B cell (primary cell): ENCODE measurements around the gene GUCD1. TPM values are rescaled to one million over a fixed set of nuclear protein-coding genes. Genes with fewer than 3 reads are reported as not detected.
"Not testable (repeated sequence)": the region's sequence is repeated elsewhere in the genome, so short reads cannot be mapped to it uniquely, and the experiment has no call there.

Source experiments
- ATAC-seq: fragments of 200-7000 bp; cut with Tn5 transposase; one replicate; pipeline ENCODE4 v1.10.0; 2021; ENCODE audit warnings: low read depth, mild to moderate bottlenecking, moderate number of reproducible peaks, moderate library complexity
- CTCF ChIA-PET: fragments of 350-600 bp; sonication (Branson Sonifier 250); formaldehyde crosslinking; loops from one replicate; lab custom pipeline; 2021; ENCODE audit warnings: antibody characterized with exemption, inconsistent platforms; lab: Charles Lee
- POLR2A ChIA-PET: fragments of 350-600 bp; sonication (Branson Sonifier 250); formaldehyde crosslinking; loops from one replicate; lab custom pipeline; 2021; ENCODE audit warnings: antibody characterized with exemption; lab: Charles Lee
- DNase-seq: peaks from one replicate; pipeline ENCODE4 v3.0.0; 2013
- H2AFZ ChIP-seq: 2 replicates; pipeline ENCODE4 v1.6.1; 2012; ENCODE audit warnings: mild to moderate bottlenecking, low read depth, low read length; ENCODE audit not compliant: insufficient read depth, poor library complexity, severe bottlenecking
- H3K27ac ChIP-seq, 2 donors: 1 replicate in 1 of 2; 2 replicates in 1 of 2; pipeline ENCODE4 v1.5.1; 2012 to 2013; ENCODE audit warnings: low read length in 2 of 2, mild to moderate bottlenecking in 2 of 2, moderate library complexity in 1 of 2
- H3K27me3 ChIP-seq, 4 experiments: fragments of 200-600 bp in 1 of 4; sonication (generic) in 1 of 4; replicated peaks in 1 of 4; 1 replicate in 2 of 4; 2 replicates in 2 of 4; pipeline versions ENCODE4 v1.6.1 to v1.7.0; 2013 to 2016; ENCODE audit warnings: low read length in 3 of 4, mild to moderate bottlenecking in 2 of 4, mixed read lengths in 1 of 4, moderate library complexity in 1 of 4; ENCODE audit not compliant: insufficient read depth in 4 of 4, control insufficient read depth in 3 of 4; ENCODE audit errors: control extremely low read depth in 1 of 4
- H3K36me3 ChIP-seq, 2 experiments: replicated peaks in 1 of 2; 1 replicate in 1 of 2; 2 replicates in 1 of 2; pipeline versions ENCODE4 v1.6.1 to v1.7.1; 2013; ENCODE audit warnings: low read length in 1 of 2; ENCODE audit not compliant: insufficient read depth in 2 of 2, control insufficient read depth in 1 of 2; ENCODE audit errors: control extremely low read depth in 1 of 2, extremely low read depth in 1 of 2
- H3K4me1 ChIP-seq, 2 donors: fragments of 200-600 bp in 1 of 2; sonication (generic) in 1 of 2; 1 replicate in 1 of 2; 2 replicates in 1 of 2; pipeline versions ENCODE4 v1.5.1 to v1.6.1; 2013 to 2017; ENCODE audit warnings: low read length in 2 of 2; ENCODE audit not compliant: control insufficient read depth in 2 of 2, insufficient read depth in 2 of 2
- H3K4me2 ChIP-seq: replicated peaks from 2 replicates; pipeline ENCODE3; 2012; ENCODE audit warnings: mild to moderate bottlenecking, low read depth, low read length; ENCODE audit not compliant: poor library complexity, severe bottlenecking
- H3K4me3 ChIP-seq, 5 experiments: fragments of 200-600 bp in 1 of 5; sonication (generic) in 1 of 5; 1 replicate in 3 of 5; 2 replicates in 2 of 5; pipeline versions ENCODE4 v1.5.1 to v1.7.0; 2011 to 2016; ENCODE audit warnings: low read length in 4 of 5, mild to moderate bottlenecking in 4 of 5, low read depth in 2 of 5, control low read depth in 1 of 5, moderate library complexity in 1 of 5; ENCODE audit not compliant: insufficient read depth in 1 of 5; ENCODE audit errors: control extremely low read depth in 1 of 5, extremely low read depth in 1 of 5
- H3K79me2 ChIP-seq: fragments of 200-600 bp; sonication (generic); one replicate; pipeline ENCODE4 v1.6.0; 2016; ENCODE audit warnings: low read length; ENCODE audit not compliant: control insufficient read depth, insufficient read depth
- H3K9ac ChIP-seq: fragments of 200-600 bp; sonication (generic); 2 replicates; pipeline ENCODE4 v1.6.1; 2017; ENCODE audit warnings: mild to moderate bottlenecking, low read length, moderate library complexity
- H3K9me3 ChIP-seq, 3 donors: one replicate each; pipeline versions ENCODE4 v1.6.1 to v1.7.1; 2013; ENCODE audit warnings: low read length in 2 of 3; ENCODE audit not compliant: control insufficient read depth in 2 of 3, insufficient read depth in 1 of 3; ENCODE audit errors: control extremely low read depth in 1 of 3
- H4K20me1 ChIP-seq: 2 replicates; pipeline ENCODE4 v1.6.0; 2012; ENCODE audit warnings: mild to moderate bottlenecking, low read length; ENCODE audit not compliant: insufficient read depth, control insufficient read depth, poor library complexity, severe bottlenecking
- H3K27ac Mint-ChIP-seq: one replicate; pipeline ENCODE4 v1.8.0; 2021; ENCODE audit warnings: mixed read lengths
- H3K27me3 Mint-ChIP-seq: one replicate; pipeline ENCODE4 v1.8.0; 2021; ENCODE audit warnings: mixed read lengths
- H3K4me1 Mint-ChIP-seq: one replicate; pipeline ENCODE4 v1.8.0; 2021; ENCODE audit warnings: mixed read lengths
- H3K4me3 Mint-ChIP-seq: one replicate; pipeline ENCODE4 v1.8.0; 2021; ENCODE audit warnings: mixed read lengths
- H3K9me3 Mint-ChIP-seq: one replicate; pipeline ENCODE4 v1.8.0; 2022; ENCODE audit warnings: mixed read lengths; ENCODE audit not compliant: insufficient read depth
- EZH2 ChIP-seq: IDR thresholded peaks from 2 replicates; pipeline ENCODE4 v1.6.1; 2012; ENCODE audit warnings: borderline replicate concordance, low read depth, mild to moderate bottlenecking, moderate library complexity, low read length; ENCODE audit not compliant: insufficient read depth, poor library complexity, severe bottlenecking
- WGBS: methylation state at CpG from one replicate; pipeline ENCODE4 v1.1.5; 2013; ENCODE audit warnings: missing lambda C conversion rate; ENCODE audit not compliant: insufficient coverage; 5-methylcytosine and 5-hydroxymethylcytosine counted together
- intact Hi-C: fragments of 100-400 bp; cut with micrococcal nuclease; formaldehyde crosslinking; loops from one replicate; pipeline ENCODE4 v1.10.0; 2022
- polyA minus RNA-seq: library from RNA; depleted of rRNA, polyadenylated mRNA; stranded (reverse); fragments of >200 nt; gene quantifications from 2 replicates; pipeline ENCODE4 v1.2.3, GENCODE V29; 2012
- polyA plus RNA-seq: library from polyadenylated mRNA; depleted of rRNA; stranded (reverse); fragments of >200 nt; gene quantifications from 2 replicates; pipeline ENCODE4 v1.2.3, GENCODE V29; 2012
- total RNA-seq, 2 donors: library from RNA; stranded (reverse); fragments of 120-200 nt in 1 of 2; gene quantifications; 1 replicate in 1 of 2; 2 replicates in 1 of 2; pipeline versions ENCODE4 v1.2.3 to v1.2.4, GENCODE V29; 2013 to 2022

GUCD1 gene
- total RNA-seq (257 and 280 TPM in 2 replicates), polyA plus RNA-seq (248 and 378 TPM in 2 replicates), polyA minus RNA-seq (819 and 874 TPM in 2 replicates)
- 306 TPM for total RNA-seq (2013)

DNA sequence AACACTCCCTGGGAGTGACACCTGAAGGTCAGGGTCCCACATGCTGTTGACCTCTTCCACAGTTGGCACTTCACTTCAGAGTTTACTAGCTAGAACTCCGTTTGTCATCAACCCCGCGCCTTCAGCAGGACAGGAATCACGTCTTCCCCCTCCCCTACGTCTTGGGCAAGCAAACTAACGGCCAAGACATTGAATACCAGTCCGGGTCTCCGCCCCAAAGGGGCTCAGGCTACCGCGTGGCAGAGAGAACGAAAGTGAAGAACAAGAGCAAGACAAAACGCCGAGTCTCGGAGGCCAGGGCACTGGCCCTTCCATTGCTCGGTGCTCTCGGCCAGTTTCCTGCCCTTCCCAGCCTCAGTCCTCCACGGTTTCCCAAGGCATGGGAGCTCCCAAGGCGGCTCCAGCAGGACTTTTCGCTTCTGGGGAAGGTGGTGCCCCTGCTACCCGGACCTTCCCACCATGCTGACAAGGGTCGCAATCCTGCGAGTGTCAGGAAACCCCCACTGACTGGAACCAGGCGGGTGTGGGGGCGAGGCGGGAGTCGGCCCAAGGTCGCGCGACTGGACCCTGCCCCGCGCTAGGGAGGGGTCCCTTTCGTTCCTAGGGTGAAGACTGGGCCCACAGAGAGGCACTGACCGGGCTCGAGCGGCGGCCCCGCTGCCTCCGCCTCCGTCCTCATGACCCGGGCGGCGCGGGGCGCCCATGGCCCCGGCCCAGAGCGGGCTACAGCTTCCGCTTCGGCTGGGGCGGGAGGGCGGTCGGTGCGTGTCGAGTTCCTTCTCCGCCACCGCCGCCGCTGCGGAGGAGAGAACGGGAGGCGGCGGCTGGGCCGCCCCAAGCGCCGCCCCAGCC is at the start of gene GUCD1:
Gene GUCD1, minus strand, starts transcription at position 826 of the 852 bp plus-strand sequence. Its CDS starts 147 bp downstream, at position 679.
- Histone ChIP-seq H3K9ac (peak within 1 kb of the TSS; percentile 97), H3K9me3 (no peaks in the 10 kb centered on the region), H3K4me1 (peaks cover 67 to 75% of the 10 kb centered on the region in 2 donors), H3K36me3 (peaks cover 6 to 50% of the 10 kb centered on the region in 2 experiments), H3K27ac (peak within 1 kb of the TSS; percentile 87 to 96), H3K4me3 (peak within 1 kb of the TSS; percentile 81 to 99 (median 96)), H3K27me3 (no peaks in the 10 kb centered on the region), H3K79me2 (peaks cover 87% of the 10 kb centered on the region), H4K20me1 (peaks cover 63% of the 10 kb centered on the region), H2AFZ (peak within 1 kb of the TSS; percentile 98), H3K4me2 (peak within 1 kb of the TSS; percentile 83)
- no peak for TF ChIP-seq EZH2
- DNase-seq (no peak), ATAC-seq (no peak)
- Mint-ChIP-seq H3K4me1 (peaks cover 83% of the 10 kb centered on the region), H3K27me3 (no peaks in the 10 kb centered on the region), H3K9me3 (no peaks in the 10 kb centered on the region), H3K4me3 (peak within 1 kb of the TSS; percentile 99), H3K27ac (peak within 1 kb of the TSS; percentile 98)
- intact Hi-C loops, result loop anchor here (1.0 to 10.0 kb wide), 7 partner anchors 120 to 1482 kb away; partner anchors contain the start of genes ADORA2A, GNAZ, RAB36 and RSPH14
- ChIA-PET POLR2A (interaction anchor here (0.7 to 3.8 kb wide), 6 partner anchors 52 to 661 kb away, joined by 3 to 14 read pairs (median 6); partner anchors contain the start of genes ADORA2A and MIF), CTCF (interaction anchor here (1.0 to 1.6 kb wide), 2 partner anchors 120 to 398 kb away, joined by 3 to 4 read pairs; no protein-coding TSS in a partner anchor)
- WGBS, result under 1% methylated on average over 63 of the region's 64 CpGs

DNA sequence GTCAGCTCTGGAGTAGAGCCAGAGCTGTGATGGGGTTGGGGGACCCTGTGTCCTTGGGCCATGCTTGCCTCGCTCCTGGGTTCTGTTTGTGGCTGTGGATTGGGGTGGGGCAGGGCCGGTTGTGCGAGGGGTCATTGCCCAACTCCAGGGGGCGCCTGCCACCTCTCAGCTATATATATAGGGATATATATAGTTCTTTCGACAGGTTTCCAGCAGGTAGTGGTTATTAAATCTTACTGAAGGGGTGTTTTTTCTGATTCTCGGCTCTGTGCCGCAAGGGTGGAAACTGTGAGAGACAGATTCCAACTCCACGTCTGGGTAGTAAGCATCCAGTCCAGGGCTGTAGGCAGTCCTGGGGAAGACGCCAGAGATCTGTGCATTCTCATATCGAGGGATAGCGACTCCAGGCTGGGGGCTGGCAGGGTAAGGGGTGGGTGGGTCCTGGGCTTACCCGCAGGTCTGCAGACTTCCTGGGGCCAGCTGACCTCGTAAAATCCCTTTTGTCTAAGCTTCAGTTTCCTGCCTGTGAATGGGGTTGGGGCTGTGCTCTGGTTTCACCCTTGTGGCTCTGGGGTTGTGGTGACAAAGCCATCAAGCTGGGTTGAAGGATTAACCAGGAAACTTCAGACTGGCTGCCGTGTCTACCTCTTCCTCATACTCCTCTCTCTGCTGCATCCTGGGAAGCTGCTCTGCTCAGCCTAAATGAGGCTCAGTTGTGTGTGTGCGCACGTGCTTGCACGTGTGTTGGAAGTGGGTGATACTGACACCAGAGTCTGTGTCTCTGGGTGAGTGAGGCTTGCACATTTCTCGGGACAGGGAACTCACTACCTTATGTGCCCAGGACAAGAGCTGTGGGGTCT is 49.1 kb upstream of the GUCD1 start:
- H3K27me3 ChIP-seq, H3K9me3 ChIP-seq, POLR2A ChIA-PET, H3K27ac ChIP-seq, H3K4me3 ChIP-seq, H3K9ac ChIP-seq, H3K9me3 Mint-ChIP-seq, H3K36me3 ChIP-seq, H3K79me2 ChIP-seq, DNase-seq, H3K27me3 Mint-ChIP-seq, H3K4me2 ChIP-seq, H4K20me1 ChIP-seq, intact Hi-C loops, CTCF ChIA-PET: not testable (repeated sequence)
- Histone ChIP-seq H3K4me1 (peaks cover 0 to 18% of the 10 kb centered on the region in 2 donors), H2AFZ (peak overlapping the region; percentile 28)
- ATAC-seq, result peak; percentile 15
- Mint-ChIP-seq H3K4me1 (peaks cover 14% of the 10 kb centered on the region), H3K4me3 (peak overlapping the region; percentile 61), H3K27ac (peak overlapping the region; percentile 74)
- 3% methylated on average over 8 of the region's 18 CpGs for WGBS

GRCh38 chr22:24602847-24603769 is 48.2 kb upstream of the GUCD1 start, which contains the start of gene GGT1:
Gene GGT1, plus strand, starts transcription at chr22:24603193. Its CDS starts 7,889 bp downstream, at chr22:24611082.
- H3K9me3 ChIP-seq, H3K27me3 Mint-ChIP-seq, intact Hi-C loops, H3K9me3 Mint-ChIP-seq, H3K9ac ChIP-seq, H3K27ac Mint-ChIP-seq, H3K4me2 ChIP-seq, DNase-seq, H3K4me3 ChIP-seq, H3K27me3 ChIP-seq, CTCF ChIA-PET, POLR2A ChIA-PET, ATAC-seq, H3K79me2 ChIP-seq, H3K27ac ChIP-seq, H3K36me3 ChIP-seq, H4K20me1 ChIP-seq: not testable (repeated sequence)
- 76% methylated on average over 9 of the region's 22 CpGs for WGBS
- peaks cover 14% of the 10 kb centered on the region for H3K4me1 Mint-ChIP-seq
- peaks cover 0 to 17% of the 10 kb centered on the region in 2 donors for H3K4me1 ChIP-seq
- peak within 1 kb of the TSS; percentile 28 for H2AFZ ChIP-seq
- peak within 1 kb of the TSS; percentile 61 for H3K4me3 Mint-ChIP-seq
